Retina (tissue), 1 donor: ENCODE results near the gene IRX4.

Source experiments
- DNase-seq: peaks from one replicate; pipeline ENCODE4 v3.0.0-alpha.2; 2016

IRX4 gene

DNA sequence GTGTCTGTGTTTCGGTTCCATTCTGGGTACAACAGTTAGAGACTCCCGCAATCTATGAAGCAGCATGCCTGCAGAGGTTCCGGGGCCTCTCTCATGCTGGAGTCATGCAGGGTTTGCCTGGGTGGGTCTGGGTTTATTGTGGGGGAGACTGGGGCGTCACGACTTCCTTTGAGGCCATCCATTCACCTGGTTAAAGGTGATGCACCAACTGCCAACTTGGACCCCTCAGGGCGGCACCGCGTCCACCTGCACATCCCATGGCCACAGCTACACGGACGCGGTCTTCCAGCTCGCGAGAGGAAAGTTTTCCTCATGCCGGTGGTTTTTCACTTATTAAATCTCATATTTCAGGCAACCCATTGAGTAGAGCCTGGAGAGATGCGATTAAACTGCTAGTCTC, 30.9 kb upstream of the IRX4 start:
- DNase-seq, result no peak

DNA sequence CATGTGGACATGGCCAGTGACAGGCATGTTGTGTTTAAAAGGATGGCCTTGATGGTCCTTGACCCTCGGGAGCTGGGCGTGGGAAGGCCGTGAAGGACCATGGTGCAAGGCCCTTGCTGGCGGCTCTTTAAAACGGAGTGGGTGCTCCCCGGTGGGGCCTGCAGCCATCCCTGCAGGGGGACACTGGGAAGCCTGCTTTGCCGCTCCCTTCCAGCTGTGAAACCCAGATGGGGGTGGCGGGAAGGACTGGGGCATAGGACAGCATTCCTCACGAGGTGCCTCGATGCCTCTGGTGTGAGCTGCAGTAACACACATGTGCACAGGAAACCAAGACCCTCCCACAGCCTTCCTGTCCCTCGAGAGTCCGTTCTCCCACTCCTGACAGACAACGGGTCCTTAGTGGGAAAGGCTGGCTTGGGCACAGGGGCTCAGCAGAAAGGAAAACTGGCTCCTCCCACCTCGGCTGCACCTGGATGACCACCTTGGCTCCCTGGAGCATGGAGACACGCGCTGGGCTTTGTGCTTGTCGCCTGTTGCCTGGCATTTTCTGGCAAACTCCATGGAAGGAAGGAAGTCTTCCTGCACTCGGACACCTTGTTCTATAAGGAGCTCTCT, 30.3 kb upstream of the IRX4 start:
- DNase-seq, result no peak

DNA sequence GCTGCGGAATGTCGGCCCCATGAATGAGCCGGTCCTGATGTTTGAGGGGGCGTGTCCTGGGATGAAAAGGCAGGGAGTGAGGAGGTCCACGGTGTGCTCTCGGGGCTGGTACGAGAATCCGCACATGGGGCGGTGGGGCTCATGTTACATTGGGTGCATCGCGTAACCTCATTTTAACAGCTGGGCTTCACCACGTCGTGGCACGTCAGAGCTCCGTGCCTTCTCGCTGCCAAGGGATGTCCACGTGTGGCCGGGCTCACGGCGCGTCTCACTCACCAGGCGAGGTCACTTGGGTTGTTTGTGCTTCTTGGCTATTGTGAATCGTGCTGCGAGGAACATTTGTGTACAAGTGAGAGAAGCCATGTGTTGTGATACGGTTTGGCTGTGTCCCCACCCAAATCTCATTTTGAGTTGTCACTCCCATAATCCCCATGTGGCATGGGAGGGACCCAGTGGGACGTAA, 29.1 kb upstream of the IRX4 start:
- DNase-seq, result no peak

DNA sequence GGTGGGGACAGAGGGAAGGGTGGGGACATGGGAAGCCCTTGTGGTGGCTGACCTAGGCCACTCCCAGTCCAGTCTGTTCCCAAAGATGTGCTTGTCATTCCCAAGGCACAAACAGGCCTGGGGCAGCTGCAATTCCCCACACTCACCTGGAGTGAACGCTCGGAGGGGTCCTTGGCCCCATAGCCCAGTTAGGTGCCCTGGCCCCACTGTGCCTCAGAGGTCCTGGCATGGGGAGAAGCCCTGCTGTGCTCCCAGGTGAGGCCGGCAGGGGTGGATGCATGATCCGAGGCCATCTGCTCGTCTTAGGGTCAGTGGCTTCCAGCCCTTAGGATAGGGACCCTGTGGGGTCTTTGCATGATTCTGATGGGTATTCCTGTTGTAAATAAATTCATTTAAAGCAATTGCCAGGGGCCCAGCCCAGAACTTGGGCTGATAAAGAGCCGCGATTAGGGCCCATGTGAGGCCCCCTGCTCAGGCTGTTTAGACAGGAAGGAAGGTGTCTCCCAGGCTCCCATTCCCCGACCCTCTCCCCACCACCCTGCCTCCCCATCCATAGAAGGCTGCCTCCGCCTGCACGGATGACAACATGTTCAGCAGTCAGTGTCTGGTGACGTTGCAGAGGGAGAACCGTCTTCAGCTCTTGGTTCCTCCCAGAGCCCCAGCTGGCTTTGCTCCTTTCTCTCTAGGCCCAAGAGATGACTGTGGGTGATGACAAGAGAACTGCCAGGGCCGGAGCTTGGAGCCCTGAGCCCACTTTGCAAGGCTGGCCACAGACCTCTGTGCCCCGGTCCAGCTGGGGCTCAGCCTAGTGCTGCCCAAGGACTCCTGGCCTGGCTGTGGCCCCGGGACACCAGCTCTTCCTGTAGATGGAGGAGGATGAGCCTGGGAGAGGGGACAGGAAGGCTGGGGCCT, 28.4 kb upstream of the IRX4 start:
- no peak for DNase-seq

DNA sequence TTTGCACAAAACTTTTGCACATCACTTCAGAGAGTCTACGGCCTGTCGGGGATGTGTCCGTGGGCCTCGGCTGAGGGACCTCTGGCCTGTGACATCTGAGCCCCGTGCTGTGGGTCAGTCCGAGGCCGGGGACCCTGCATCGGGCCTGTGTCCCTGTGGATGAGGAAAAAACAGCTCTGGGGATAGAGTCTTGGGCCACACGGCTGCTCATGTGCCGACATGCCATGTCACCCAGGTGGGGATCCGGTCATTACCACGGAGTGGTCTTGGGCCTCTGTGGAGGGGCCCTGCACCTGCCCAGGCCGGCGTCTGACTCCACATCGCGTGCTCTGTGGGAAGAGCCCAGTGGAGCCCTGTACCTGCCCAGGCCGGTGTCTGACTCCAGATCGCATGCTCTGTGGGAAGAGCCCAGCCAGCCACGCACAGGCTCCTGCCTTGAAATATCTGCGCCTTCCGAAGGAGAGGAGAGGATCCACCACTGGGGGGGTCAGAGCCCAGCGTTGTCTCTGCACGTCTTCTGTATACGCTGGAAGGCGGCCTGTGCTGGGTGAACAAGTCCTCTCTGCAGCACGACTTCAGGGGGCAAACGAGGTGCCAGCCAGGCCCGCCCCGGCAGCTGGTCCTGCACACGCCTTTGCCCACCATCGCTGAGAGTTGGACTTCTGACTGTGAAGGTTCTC, 27.5 kb upstream of the IRX4 start:
- no peak for DNase-seq

DNA sequence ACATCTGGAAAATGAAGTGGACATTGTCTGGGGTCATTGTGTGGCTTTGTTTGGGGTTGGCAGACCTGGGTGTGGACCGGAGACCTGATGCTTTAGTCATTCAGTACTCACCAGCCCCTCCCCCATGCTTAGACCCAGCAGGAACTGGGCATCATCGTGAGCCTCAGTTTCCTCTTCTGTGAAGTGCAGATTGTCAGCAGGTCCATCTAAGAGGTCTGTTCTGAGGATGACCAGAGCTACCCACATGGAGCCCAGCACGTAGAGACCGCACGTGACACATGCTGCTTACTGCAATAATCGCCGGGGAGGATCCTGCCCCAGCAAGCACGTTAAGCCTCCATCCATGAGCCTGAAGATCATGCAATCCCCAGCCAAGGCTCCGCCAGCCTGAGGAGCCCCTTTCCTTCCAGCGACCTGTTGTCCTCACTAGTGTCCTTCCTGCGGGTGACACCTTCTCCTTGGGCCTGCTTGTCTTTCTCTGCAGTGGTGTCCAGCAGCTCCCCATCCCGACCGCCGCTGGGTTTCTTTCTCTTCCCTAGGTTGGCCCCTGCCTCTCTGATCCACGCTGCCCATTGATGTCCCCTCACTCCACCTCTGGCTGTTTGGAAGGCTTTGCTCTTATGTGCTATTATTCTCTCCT, 26.7 kb upstream of the IRX4 start:
- DNase-seq, result no peak

DNA sequence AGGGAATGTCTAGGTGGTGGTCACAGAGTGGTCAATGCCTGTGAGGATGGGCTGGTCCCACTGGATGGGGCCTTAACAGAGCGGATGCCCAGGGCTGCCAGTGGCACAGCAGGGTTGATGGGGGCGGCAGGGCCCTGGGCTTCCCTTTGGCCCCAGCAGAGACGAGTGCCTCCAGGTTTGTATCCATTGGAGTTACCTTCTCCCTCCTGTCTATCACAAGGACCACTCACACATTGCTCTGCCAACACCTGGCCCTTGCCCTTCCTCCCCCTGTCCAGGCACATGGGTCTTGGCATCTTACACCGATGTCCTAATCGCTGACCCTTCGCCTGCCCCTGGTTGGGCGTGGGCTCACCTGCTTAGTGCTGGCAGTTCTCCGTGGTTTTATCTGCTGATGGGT, 26.2 kb upstream of the IRX4 start:
- DNase-seq, result no peak

DNA sequence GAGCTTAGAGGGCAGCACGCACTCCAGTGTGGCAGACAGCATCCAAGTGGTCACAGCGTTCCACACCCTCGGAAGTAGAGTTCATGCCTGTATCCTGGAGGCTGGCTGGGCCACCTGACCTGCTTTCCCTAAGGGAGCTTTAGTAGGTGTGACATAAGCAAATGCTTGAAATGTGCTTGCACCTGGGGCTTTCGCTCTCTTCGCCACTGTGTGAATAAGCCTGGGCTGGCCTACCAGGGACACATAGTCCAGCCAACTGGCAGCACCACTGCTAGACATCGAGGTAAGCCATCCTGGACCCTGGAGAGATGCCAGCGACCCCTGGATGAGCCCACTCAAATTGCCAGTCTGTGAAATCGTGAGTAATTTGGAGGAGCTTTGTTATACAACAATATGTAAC, 24.9 kb upstream of the IRX4 start:
- DNase-seq, result no peak

DNA sequence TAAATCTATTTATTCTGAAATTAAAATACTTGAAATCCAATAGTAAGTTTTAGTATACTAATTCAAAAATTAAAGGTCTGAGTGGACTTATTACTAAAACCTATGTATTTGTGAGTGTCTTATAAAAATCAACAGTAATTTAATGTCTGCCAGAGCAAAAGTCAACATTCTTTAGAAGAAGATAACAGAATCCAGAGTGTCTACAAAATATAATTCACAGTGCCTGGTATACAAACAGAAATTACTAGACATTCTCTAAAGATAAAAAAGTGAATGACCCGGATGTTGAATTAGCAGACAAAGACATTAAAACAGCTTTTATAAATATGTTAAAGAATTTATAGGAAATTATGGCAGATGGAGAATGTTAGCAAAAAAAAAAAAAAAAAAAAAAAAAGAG, 22.4 kb upstream of the IRX4 start:
- DNase-seq, result no peak

DNA sequence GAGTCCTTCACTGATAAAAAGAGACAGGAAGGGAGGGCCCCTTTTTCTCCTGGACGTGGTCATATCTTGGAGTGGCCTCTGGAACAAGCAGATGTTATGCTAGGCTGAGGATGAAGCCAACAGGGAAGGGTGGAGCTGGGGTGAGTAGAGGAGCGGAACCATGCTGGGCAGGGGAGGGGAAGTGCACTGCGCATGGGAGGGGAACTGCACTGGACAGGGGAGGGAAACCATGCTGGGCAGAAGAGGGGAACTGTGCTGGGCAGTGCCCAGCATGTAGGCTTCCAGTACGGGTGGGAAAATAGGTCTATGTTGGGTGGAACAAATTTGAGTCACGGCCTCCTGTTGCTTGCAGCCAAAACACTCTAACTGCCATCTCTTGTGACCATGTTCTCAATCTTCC, 19.3 kb upstream of the IRX4 start:
- DNase-seq, result no peak

DNA sequence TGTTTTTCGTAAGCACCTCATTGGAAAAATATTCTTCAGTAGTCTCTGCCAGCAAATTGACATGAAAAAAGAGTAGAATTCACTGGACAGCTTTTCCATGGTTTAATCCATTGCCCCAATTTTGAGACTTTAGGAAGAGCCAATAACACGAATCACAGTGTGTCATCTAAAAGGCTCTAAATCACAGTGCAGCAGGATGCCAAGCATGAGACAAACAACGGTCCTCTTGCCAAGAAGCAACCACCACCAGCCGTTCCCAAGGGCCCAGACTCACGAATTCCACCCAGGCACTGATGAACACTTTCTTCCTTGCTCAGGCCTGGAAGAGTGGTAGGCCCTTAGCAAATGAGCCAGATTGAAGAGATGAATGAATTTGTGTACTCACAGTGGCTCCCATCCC, 18.3 kb upstream of the IRX4 start:
- DNase-seq, result no peak

DNA sequence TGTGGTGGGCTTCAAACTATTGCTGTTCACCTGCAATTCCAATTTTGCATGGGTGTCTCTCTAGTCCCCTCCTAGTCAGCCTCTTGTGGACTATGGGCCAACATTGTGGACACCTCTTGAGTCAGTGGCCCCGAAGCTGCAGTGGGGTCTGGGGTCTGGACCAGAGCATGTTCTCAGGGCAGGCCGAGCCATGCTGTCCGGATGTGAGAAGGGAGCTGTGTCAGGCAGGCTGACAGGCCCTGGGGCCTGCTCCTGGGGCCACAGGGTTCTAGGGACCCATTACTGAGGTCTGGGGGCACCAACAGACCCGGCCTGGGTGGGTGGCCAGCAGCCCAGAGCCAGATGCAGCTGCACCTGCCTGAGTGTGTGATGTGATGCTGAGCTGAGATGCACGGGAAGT, 16.5 kb upstream of the IRX4 start:
- no peak for DNase-seq

DNA sequence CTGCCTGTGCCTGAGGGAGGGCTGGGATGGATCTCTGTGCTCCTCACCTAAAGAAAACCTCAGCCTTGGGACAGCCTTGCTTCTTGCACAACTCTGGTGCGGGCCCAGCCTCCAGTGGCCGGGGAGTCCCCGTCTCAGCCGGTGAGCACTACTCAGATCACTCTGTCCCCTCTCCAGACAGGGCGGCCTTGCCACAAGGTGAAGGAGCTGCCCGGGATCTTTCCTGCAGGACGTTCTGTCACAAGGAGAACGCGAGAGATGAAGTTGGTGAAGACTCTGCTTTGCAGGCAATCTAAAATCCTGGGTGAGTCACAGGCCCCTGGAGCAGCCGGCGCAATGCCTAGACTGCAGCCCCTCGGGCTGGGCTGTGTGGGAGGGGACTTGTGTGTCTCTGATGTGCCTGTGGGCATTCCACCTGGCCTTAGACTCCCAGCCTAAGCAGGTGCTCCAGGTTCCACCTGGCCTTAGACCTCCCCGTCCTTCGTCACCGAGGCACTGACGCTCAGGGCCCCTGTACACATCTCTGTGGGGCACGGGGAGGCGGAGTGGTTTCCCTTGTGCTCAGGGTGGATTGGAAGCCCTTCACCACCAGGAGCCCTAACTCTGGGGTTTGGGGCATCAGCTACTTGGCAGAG, 15.2 kb upstream of the IRX4 start:
- DNase-seq, result no peak

DNA sequence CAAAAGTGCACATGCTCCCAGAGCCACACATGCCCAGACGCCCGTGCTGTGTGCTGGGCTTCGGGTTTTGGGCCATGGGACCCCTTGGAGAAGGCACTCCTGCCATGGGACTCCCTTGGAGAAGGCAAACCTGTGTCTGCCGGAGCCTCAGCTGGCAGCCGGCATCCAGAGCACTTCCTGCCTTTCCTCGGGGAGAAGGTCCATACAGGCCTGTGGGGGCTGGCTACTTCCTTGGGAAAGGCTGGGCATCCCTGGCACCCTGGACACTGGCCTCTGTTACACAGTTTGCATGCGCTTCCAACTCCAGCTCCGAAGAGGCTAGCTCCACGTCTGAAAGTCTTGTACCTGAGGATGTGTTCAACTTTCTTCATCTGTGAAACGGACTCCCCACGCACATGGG, 14.7 kb upstream of the IRX4 start:
- DNase-seq, result no peak

DNA sequence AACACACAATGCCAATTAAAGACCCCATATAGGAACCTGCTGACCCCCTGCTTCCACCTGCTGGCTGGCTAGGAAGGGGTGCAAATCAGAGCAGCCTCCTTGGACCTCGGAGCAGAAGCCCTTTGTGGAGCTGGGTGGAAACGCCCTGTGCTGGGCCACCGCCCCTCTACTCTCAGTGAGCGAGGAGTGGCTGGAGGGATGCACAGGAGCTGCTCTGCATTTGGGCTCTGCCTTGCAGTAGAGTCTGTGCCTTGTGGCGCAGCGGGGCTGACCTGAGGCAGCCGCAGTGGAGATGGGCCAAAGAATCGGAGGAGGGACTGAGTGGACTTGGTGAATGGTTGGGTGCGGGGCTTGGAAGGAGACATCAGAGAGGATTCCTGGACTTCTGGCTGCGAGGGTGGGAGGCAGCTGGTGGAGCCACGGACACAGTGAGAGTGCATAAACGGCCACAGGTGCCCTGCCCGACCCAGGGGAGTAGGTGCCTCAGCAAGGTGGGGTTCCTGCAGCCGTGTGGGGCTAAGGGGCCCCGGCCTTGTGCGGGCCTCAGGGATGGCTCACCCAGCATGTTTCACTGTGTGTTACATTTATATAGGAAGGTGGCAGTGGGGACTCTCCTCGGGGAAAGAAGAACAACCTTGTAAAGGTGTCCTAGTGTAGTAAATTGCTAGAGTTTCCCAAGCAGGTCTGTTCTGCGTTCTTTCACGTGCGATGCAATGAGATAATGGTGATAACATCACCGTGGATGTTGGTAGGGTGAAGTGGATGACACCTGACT, 14.1 kb upstream of the IRX4 start:
- DNase-seq, result no peak

DNA sequence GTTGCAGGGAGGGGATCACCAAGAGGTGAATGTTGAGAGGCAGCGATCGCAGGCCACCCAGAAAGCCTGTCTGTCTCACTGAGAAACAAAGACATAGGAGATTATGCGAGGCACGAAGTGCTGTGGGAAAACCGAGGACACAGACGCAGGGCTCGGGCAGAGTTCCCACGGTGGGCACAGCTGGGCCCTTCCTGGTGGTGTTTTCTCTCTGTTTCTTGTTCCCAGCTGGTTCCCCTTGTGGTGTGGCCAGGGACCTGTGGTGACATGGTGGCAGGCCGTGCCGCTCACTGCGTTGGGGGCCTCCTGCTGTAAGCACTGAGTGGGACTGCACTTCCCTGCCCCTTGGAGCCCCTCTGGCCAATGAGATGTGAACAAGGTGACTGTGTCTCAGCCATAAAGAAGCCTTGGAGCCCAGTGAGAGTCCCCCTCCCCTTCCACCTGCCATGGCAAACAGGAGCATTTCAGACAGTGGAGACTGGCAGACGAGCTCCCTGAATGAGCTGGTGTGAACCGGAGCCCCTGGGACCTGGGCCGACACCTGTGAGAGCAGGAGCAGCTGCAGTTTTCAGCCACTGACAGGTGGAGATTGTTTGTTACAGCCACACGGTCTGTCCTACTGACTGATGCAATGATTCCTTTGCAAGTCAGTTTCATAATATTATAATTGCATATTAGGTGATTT, 13.2 kb upstream of the IRX4 start:
- peak; percentile 30 for DNase-seq

DNA sequence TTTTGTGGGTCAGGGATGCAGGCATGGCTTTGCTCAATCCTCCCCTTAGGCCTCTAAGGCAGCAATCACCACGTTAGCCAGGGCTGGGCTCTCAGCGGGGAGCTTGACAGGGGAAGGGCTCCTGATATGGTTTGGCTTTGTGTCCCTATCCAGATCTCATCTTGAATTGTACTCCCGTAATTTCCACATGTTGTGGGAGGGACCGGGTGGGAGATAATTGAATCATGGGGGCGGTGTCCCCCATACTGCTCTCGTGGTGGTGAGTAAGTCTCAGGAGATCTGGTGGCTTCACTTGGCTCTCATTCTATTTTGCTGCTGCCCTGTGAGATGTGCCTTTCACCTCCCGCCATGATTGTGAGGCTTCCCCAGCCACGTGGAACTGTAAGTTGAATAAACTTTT, 11.5 kb upstream of the IRX4 start:
- no peak for DNase-seq

DNA sequence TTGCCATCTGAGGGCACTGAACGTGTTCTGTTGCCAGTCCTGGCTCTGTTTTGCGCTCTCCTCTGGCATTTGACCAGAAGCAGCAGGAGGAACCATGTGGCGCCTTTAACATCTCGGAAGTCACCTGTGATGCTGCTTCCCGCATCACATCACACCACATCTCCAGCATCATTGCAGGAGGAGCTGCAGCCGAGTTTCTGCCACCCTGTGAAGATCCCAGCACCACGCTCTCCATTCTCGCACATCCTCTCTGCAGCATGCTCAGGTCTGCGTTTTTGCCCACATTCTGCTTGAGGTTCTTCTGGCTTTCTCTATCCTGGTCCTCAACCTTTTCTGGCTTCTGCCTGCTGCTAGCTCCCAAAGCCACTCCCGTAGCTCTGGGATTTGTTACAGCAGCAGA, 11.0 kb upstream of the IRX4 start:
- DNase-seq, result no peak

DNA sequence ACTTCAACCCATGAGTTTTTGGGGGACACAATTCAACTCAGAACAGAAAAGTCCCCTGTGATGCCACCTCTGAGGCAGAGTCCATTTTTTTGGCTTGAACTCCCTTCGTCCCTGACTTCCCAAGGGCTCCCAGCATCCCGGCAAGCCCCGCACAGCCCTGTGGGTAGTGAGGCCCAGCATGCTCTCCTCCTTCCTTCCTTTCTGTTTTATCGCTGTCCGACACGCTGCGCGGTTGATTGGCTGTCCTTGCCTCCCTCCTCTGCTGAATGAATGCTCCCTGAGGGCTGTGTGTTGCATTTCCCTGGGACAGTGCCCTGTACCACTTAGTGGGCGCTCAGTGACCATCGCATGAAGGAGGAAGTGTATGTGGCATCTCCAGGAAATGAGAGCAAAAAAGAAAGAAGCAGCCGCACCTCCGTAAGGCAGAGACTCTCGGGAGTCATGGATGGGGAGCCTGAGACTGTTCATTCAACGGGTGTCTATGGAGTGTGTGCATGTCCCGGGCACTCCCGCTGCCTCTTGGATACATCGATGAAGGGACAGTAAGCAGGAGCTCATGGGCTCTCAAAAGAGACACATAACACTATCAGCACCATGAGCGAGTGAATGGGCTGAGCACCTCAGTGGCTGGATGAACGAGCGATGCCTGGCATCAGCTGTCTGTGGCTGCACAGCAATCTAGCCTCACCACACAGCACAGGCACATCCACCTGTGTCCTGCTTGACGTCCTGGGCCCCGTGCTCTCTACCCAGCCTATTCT, 10.1 kb upstream of the IRX4 start:
- no peak for DNase-seq

DNA sequence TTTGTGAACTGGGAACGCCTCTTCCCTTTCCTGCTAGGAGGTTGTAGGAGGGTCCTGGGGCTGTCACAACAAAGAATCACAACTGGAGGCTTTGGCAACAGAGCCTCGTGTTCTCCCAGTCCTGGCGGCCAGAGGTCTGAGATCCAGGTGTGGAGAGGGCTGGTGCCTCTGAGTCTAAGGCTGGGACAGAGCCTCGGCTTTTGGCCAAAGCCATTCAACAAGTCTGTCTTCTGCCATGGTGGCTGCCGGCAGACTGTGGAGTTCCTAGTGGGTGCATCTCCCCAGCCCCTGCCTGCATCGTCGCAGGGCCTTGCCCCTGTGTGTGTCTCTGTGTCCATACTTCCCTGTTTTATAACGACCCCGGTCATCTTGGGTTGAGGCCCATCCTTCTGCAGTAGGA, 9.5 kb upstream of the IRX4 start:
- DNase-seq, result no peak

DNA sequence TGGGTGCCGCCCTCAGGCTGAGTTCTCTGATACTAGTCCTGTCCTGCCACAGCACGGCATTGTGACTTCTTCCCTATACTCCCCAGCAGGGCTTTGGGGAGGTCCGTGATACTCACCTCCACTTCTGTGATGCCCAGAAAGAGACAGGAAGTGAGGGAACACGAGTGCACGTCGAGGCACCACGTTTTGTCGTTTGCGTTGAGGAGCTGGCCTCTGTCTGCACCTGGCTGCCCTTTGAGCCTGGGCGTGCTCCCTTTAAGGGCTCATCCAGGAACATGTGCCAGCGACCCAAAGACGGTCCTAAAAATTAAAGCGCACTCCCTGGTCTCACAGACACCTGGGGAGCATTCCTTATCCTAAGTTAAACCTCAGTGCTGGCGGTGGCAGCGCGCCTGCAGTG, 8.7 kb upstream of the IRX4 start:
- no peak for DNase-seq
